HG03060 (cell line): ENCODE measurements around the gene TMPRSS3.

ENCODE experiments used
- ATAC-seq: cut with Tn5 transposase; IDR thresholded peaks from one replicate; pipeline ENCODE4 v1.9.1; 2021; ENCODE audit warnings: low read depth, moderate number of reproducible peaks; ENCODE audit not compliant: unreplicated experiment

The TMPRSS3 gene

DNA sequence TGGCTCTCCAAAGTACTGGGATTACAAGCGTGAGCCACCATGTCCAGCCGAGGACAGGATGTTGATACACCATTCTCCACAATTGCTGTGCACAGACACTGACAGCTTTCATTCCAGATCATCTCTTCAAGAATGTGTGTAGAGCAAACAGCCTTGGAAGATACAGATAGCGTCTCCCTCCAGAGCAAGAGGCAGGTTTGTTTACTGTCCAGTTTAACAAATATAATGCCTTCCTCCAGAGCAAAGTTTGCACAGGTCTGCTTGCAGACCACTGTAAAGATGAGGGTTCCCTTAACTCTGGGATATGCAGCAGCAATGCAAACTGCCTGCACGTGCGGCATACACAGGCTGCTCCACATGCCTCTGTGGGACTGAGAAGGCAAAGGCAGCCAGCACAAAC, 4.6 kb downstream of the TMPRSS3 start:
- no peak for ATAC-seq

DNA sequence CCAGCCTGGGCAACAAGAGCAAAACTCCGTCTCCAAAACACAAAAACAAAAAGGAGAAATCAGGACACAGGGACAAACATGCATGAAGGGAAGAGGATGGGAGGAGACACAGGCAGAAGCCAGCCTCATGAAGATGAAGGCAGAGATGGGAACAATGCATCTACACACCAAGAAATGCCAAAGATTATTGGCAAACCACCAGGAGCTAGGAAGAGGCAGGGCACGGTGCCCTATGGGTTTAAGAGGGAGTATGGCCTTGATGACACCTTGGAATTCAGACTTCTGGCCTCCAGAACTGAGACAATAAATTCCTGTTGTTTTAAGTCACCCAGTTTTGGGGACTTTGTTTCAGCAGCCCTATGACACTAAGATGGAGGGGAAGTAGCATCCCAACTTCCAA, 5.2 kb downstream of the TMPRSS3 start:
- no peak for ATAC-seq

DNA sequence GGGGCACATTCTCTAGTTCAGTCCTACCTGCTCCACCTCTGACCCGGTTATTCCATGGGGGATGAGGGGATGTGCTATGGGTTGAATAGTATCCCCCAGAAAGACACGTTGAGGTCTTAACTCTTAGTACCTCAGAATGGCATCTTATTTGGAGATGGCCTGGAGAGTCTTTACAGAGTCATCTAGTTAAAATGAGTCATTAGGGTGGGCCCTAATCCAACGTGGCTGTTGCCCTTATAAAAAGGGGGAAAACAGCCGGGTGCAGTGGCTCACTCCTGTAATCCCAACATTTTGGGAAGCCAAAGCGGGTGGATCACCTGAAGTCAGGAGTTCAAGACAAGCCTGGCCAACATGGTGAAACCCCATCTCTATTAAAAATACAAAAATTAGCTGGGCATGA, 5.7 kb downstream of the TMPRSS3 start:
- ATAC-seq: no peak

DNA sequence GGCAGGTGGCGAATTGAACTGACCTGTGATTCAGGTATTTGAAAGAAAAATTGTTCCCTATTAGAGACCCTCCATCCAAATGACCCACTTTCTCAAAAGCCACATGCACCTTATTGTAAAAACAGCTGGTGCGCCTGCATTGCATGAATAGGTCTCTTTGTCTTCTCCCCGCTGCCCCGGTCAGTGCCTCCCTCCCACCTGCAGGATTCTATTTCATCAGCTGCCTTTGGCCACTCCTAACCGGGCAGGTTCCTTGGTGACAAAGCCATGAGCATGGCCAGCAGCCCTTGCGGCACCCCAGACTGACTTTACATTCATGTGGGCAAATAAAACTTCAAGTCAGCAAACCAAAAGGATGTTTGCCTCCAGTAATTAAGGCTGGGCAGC, 6.4 kb downstream of the TMPRSS3 start:
- no peak for ATAC-seq

DNA sequence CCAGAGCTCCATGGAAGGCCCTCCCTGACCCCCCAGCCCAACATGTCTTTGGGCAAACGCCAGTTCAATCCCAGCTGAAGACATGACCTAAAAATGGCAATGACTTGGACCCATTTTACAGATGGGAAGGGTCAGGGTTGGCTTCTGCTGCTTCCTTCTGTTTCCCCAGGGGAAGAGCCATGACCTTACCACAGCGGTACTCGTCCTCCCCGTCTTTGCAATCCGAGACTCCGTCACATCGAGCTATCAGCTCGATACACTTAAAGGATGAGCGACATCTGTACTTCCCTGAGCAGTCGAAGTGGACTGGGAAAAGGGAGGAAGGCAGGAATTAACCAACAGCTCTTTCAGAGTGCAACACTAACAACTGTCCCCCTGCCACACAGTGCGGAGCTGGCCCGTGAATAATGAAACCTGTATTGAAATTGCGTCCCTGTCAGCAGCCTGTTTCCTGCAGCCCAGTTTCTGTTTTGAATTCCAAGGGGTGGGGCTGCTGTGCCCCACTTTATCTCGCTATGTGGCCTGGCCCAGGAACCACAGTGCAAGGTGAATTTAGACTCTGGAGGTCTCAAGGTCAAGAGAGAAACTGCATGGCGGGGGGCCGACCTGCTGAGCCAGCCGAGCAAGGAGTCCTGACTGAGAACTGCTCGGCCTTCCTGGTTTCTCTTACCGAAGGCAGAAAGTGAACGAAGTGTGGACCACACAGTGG, 7.0 kb downstream of the TMPRSS3 start:
- ATAC-seq: no peak

DNA sequence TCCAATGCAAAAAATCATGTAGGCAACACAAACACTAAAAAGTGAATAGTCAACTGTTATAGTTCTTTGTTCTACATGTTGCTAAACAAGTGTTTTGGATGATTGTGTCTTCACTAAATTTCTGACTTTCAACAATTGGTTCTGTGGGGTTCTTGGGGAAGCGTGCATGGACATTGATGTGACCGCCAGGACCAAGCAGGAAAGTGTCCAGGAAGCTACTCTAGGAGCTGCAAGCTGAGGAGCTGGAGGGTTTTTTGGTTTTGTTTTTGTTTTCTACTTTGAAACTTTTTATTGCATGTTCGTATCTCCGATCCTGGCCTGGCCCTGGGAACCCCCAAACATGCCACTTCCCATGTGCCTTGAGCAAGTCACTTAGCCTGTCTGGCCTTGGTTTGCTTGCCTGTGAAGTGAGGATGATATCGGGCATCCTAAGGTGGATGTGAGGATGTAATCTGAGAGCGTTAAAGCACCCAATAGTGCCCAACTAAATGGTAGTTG, 8.0 kb downstream of the TMPRSS3 start:
- ATAC-seq: no peak

DNA sequence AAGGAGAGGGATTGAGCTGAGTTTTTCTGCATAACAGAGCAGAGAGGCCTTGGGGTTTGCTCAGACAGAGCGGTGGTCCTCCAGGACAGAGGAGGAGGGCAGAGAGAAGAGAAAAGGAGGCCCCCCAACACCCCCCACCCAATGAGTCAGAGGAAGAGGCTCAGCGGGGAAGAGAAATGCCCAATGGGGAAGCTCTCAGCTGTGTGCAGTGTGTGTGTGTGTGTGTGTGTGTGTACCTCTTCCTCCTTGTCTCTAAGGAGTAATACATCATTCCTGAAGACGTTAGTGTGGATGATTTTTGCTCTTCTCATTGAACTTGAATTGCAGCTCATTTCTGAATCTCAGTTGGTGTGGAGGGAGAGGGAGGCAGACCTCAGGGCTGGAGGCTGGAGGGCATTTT, 8.7 kb downstream of the TMPRSS3 start:
- ATAC-seq: no peak

DNA sequence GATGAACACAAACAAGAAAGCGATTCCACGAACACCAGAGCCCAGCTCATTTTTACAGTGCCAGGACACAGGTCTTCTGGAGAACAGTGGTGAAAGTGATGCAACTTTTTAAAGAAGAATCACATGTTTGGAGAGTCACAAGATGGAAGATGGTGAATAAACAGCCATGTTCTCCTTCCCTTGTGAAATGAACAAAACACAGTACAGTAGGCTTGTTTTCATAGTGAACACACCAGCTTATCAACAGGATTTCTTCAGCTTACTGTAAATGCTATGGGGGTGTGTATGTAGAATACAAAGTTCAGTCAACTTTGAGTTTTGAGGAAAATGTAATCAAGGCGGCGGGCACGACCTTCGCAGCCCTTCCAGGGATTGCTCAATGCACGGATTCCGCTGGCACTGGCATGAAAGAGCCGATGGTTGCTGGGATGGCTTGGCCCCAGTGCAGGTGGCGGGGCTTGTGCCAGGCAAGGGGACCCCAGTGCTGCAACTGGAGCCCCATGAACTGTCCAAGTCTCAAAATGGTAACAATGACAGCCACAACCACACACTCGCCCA, 9.7 kb downstream of the TMPRSS3 start:
- no peak for ATAC-seq

DNA sequence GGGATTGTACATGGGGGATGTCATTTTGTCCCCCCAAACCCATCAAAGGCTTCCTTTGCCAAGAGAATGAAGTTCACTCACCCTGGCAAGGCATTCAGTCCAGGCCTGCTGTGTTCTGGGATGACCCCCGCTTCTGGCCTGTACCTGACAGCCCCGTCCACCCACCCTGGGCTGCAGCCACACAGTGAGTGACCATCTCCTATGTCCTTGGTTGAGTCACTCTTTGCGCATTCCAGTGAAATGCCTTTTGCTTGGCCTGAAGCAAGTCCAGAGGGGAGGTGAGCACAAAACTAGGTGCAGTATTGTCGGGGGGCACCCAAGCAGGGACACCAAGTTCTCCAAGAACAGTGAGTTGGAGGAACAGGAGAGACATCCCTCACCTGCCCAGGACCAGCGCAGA, 10.2 kb downstream of the TMPRSS3 start:
- no peak for ATAC-seq

DNA sequence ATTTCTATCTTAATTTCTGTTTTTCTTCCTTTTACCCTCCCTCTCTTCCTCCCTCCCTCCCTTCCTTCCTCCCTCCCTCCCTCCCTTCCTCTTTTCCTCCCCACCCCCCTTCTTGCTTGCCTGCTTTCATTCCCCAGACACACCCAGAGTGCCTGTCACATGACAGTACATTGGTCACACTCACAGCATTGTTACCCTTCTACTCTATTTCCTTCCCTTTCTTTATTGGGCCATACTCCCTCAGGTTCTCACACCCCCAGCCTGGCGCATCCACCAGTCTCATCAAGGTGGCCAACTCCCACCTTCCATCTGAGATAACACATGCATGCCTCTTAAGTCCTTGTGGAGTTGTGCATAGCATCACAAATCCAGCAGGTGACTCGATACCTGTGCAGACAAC, 10.9 kb downstream of the TMPRSS3 start:
- no peak for ATAC-seq

DNA sequence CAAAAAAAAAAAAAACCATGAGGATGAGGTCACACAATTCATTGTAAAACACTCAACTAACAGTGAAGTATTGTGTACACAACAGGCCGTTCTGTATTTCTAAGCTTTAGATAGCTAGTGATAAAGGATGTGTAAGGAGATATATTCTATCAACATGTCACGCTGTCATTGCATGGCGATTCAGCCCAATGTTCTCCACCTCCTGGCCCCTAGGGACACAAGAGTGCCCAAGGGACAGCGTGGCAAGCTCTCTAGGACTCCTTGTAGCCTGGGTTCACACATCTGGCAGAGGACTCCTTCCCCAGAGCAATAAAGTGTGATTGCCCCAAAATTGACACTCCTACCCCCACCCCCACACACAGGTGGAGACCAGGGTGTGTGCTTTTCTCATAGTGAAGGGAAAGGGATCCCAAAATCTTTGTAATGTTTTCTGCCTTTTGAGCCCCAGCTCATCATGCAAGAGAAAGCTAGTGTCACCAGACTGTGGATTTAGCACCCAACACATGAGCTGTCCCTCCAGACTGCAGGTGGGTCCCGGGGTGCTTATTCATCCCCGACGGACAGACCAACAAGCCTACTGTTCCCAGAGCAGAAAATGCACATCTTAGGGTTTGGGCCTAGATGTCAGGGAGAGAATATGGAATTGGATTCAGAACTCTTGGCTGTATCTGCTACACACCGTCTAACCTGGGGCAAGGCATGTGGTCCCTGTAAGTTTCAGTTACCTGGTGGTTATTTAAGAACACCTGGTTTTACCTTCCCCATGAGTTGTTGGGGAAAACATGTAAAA, 11.5 kb downstream of the TMPRSS3 start:
- no peak for ATAC-seq

DNA sequence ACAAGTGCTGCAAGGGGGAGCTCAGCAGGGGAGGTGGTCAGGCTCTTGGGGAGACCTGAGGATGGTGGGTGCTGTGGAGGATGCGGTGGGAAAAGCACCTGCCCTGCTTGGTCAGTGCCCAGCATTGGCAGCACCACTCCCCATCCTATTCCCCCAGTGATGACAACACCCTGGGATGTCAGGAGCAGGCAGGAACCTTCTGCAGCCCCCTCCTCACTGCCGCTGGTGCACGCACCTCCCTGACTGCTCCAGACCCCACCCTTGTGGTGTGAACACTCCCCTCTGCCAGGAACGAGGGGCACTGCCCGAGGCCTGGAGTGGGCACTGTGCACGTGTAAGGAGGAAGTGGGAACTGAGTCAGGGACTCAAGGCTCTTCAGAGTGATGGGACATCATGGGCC, 12.5 kb downstream of the TMPRSS3 start:
- no peak for ATAC-seq

DNA sequence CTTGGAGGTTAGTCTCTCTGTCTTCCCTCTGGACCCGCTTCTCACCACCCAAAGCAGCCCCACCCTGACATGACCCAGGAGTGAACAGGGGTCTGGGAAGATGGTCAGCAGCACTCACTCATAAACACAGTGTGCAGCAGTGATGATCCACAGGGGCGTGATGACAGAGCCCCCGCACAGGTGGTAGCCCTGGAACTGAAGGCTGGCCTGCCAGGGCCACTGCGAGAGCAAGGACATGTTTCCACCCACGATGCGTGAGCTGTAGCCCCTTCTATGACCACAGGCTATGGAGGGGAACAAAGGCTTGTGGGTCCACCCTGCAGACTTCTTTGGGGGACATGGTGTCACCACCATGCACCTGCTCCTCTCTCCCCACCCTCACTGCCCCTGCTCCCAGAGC, 12.9 kb downstream of the TMPRSS3 start:
- ATAC-seq: no peak

DNA sequence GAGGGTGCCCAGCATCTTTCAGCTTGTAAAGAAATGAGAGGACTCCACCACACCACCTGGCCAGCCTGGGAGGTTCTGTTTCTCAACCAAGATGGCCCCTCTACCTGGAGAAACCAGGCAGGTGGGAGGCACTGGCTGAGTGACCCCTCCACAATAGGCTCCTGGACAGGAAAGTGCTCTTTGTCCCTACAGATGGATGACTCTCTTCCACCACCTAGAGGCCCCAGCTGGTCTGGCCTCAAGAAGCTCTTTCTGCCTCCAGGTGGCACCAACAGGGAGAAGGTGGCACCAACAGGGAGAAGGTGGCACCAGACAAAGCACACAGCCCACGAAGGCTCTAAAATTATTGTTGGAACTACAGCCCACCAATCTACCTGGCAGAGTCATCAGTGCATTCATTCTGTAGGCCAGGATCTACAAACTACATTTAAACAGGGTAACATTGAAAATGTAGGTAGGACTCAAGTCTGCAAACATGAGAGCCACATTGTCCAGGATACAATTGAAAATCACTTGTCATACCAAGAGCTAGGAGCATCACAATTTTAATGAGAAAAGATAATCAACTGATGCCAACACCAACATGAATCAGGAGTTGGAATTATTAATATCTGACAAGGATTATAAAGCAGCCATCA, 14.4 kb downstream of the TMPRSS3 start:
- no peak for ATAC-seq

DNA sequence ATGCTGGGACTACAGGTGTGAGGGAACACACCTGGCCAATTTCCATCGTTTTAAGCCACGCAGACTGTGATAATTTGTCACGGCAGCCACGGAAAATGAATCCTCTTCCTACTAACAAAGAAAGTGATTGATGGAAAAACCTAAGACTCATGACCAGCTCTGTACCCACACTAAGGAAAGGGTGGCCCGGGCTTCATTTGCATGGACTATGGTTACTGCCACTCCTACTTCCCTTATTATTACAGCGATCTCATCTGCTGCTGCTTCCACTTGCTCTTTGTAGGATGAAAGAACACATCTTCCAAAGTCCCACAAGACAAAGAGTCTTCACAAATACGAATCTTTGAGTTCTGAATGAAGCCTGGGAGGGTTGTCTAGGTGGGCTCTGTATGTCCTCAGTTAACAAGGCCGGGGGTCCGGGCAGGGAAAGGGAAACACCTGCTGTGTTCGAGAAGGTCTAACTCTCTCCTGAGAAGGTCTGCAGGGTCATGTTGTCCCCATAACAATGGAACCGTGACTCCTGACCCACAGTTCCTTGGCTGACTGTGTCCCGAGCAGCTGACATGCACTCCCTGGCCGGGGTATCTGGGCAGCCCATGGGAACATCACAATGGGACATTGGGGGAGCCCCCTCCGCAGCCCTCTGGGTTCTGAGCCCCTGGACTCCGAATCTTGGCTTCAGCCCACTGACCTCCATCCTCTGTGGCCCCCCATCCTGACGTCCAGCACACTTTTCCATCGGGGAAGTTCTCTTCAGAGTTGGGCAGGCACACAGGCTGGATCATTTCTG, 16.2 kb downstream of the TMPRSS3 start:
- no peak for ATAC-seq

DNA sequence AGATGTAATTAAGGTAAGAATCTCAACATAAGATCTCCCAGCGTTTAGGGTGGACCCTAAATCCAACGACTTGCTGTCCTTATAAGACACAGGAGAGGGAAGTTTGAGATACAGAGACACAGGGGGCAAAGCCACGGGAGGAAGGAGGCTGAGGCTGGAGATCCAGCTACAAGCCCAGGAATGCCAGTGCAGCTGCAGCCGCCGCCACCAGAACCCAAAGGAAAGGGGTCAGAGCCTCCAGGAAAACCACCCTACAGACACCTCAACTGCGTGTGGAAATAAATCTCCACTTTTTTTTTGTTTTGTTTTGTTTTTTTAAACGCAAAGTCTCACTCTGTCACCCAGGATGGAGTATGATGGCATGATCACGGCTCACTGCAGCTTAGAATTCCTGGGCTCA, 17.4 kb downstream of the TMPRSS3 start:
- no peak for ATAC-seq

DNA sequence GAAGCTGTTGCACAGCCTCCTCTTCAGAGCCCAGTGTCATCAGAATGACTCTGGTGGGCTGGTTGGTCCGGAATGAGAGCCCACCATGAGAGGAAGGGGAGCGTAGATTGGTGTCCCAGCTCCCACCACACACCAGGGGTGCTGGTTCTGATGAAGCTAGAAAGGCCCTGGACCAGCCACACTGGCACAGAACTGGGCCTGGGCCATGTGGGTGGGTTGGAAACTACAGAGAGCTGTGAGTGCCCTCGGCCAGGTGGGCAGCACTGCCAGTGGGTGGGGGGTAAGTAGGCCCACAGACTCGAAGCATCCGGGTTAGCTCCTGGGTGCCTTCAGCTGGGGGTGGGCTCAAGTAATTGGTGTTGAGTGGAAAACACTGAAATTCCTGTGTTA, 17.9 kb downstream of the TMPRSS3 start:
- no peak for ATAC-seq

DNA sequence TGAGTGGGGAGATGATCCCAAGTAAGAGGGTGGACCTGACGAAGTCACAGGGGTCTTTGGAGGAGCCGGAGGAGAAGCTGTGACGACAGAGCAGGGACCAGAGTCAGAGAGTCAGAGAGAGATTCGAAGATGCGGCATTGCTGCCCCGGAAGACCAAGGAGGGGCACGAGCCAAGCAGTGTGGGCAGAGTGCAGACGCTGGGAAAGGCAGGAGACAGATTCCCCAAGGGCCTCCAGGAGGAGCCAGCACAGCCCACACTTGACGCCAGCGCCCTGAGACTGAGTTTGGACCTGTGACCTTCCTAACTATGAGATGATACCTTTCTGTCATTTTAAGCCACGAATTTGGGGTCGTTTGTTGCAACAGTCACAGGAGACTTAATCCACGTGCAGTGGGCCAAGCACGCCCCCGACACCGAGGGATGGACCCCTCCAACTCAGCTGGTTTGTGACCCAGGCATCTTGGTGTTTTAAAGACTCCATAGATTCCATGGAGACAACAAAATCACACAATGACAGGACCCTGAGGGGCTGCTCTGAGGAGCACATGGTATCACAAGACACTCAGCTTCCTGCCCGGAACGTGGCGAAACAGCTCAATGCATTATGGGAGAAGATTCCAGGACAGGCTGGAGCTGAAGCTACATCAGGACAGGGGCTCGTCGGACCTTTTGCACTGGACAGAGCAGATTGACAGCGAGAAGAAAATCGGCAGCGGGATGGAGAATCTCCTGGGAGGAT, 18.5 kb downstream of the TMPRSS3 start:
- ATAC-seq: no peak

DNA sequence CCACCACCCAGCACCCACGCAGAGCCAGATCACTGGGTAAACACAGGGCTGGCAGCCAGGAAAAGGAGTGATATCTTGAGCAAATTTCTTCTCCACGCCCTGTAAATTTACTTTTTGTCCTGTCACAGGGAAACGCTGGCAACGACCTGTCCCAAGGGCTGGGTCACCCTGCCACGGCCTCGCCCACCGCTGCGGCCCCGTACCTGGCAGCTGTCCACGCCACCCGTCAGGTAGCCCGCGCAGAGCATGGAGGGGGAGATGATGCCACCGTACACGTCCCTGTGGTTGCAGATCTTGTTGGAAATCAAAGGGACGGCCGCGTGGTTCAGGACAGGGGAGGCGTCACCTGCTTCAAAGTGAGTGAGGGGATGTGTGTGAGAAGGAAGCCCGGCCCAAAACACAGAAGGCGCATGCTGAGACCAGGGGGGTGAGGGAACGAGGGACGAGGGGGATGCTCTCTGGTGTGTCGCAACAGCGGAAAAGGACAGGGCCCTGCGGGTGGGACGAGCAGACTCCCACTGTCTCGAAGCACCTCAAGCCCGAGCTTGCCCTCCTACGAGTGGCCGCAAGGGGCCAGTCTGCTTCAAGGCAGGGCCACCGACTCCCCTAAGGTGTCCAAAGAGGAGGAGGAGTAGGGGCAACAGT, 19.4 kb downstream of the TMPRSS3 start:
- ATAC-seq: no peak
